Cardiac fibroblast (primary cell): ENCODE results near the gene TMEM132E.
"Not testable (repeated sequence)": the region's sequence is repeated elsewhere in the genome, so short reads cannot be mapped to it uniquely, and the experiment has no call there.

Experiments used
- DNase-seq, 2 donors: peaks; one replicate each; pipeline versions ENCODE4 v3.0.0 to v3.0.0-alpha.2; 2010; ENCODE audit warnings: low read depth in 2 of 2
- H3K4me3 ChIP-seq, 2 donors: replicated peaks in 1 of 2; 1 replicate in 1 of 2; 2 replicates in 1 of 2; pipeline ENCODE4 v1.5.1; 2011; ENCODE audit warnings: low read depth in 2 of 2, low read length in 2 of 2, mild to moderate bottlenecking in 2 of 2, moderate library complexity in 1 of 2
- CTCF ChIP-seq: IDR thresholded peaks from one replicate; pipeline ENCODE4 v1.5.1; 2011; ENCODE audit warnings: low read depth, mild to moderate bottlenecking, low read length, inconsistent platforms

TMEM132E gene

GRCh38 chr17:34579017-34579946 lies at the start of gene TMEM132E:
TMEM132E (plus strand) TSS chr17:34579582; CDS start chr17:34581077, 1,495 bp downstream.
- H3K4me3 ChIP-seq, result peak within 1 kb of the TSS; percentile 25 to 41
- peak; percentile 6 to 13 for DNase-seq
- TF ChIP-seq CTCF, result no peak

GRCh38 chr17:34530918-34531317 lies 48.5 kb upstream of the TMEM132E start:
- no peak for DNase-seq

GRCh38 chr17:34532281-34533065 lies 46.9 kb upstream of the TMEM132E start:
- no peak overlapping the region for H3K4me3 ChIP-seq
- no peak for TF ChIP-seq CTCF
- DNase-seq, result no peak

More at GRCh38 chr17:34530918-34531317, 48.5 kb upstream of the TMEM132E start:
- H3K4me3 ChIP-seq, result no peak overlapping the region
- no peak for TF ChIP-seq CTCF

- no peak for DNase-seq
- TF ChIP-seq CTCF, result no peak
- no peak overlapping the region for H3K4me3 ChIP-seq
Measured at GRCh38 chr17:34533806-34534527, 45.4 kb upstream of the TMEM132E start.

GRCh38 chr17:34537445-34537844 lies 41.9 kb upstream of the TMEM132E start:
- H3K4me3 ChIP-seq, result no peak overlapping the region
- TF ChIP-seq CTCF, result no peak
- DNase-seq, result no peak

- not testable (repeated sequence) for DNase-seq, H3K4me3 ChIP-seq
Measured at GRCh38 chr17:34538582-34538981, 40.8 kb upstream of the TMEM132E start.
